PC-3 (cell line): ENCODE measurements around the gene CYS1.

Source experiments
- EZH2phosphoT487 ChIP-seq: fragments of 300-600 bp; sonication (generic); IDR thresholded peaks from 2 replicates; pipeline ENCODE4 v1.6.1; 2018; ENCODE audit warnings: mild to moderate bottlenecking, antibody characterized with exemption, low read length, borderline replicate concordance
- TF ChIP-seq, protein P1 (sequence below): fragments of 300-600 bp; sonication (generic); conservative IDR thresholded peaks from 2 replicates; pipeline ENCODE4 v1.5.1; 2017; ENCODE audit warnings: antibody characterized with exemption, low read depth, mild to moderate bottlenecking, low read length

- TF ChIP-seq, protein P1, sequence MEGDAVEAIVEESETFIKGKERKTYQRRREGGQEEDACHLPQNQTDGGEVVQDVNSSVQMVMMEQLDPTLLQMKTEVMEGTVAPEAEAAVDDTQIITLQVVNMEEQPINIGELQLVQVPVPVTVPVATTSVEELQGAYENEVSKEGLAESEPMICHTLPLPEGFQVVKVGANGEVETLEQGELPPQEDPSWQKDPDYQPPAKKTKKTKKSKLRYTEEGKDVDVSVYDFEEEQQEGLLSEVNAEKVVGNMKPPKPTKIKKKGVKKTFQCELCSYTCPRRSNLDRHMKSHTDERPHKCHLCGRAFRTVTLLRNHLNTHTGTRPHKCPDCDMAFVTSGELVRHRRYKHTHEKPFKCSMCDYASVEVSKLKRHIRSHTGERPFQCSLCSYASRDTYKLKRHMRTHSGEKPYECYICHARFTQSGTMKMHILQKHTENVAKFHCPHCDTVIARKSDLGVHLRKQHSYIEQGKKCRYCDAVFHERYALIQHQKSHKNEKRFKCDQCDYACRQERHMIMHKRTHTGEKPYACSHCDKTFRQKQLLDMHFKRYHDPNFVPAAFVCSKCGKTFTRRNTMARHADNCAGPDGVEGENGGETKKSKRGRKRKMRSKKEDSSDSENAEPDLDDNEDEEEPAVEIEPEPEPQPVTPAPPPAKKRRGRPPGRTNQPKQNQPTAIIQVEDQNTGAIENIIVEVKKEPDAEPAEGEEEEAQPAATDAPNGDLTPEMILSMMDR, result no peak
- TF ChIP-seq EZH2phosphoT487, result no peak
Measured at GRCh38 chr2:10035053-10035422, 45.2 kb downstream of the CYS1 start.
